Measurements from ENCODE around the gene SIRT2.

DNA sequence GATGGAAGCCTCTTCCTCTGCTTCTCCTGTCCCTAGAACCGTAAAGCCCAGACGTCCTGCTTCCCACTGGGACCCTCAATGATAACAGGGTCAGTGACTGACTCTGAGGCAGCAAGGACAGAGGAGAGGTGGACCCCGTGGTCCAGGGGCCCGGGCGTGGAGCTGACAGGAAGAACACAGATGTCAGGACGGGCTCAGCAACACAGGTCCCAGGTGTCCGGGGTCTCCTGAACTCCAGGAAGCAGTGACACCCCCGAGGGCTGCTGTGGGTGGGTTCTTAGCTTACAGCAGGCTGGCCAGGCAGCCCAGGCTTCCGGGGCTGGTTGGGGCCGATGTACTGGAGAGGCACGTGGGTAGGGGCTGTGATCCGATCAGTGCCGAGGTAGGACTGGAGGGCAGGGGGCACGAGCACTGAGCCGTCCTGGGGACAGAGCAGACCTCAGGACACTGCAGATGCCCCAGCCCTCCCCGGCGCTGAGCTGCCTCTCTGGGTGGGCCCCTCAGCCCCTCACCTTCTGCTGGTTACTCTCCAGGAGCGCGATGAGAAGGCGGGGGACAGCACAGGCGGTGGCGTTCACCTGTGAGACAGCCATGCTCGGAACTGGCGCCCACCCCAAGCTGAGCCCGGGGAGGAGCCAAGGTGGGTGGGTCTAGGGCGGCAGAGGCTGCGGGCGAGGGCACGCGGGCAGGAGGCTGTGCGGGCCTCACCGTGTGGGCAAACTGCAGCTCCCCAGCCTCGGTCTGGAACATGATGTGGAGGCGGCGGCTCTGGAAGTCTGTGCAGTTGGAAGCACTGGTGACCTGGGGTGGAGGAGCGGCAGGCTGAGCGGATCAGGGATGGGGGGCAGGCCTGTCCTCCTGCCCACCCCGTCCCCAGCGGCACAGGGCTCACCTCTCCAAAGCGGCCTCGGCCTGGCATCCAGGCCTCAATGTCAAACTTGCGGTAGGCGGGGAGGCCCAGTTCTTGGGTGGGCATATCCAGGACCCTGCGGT lies 16.2 kb upstream of the SIRT2 start:
- TF ChIP-seq, protein P1, sequence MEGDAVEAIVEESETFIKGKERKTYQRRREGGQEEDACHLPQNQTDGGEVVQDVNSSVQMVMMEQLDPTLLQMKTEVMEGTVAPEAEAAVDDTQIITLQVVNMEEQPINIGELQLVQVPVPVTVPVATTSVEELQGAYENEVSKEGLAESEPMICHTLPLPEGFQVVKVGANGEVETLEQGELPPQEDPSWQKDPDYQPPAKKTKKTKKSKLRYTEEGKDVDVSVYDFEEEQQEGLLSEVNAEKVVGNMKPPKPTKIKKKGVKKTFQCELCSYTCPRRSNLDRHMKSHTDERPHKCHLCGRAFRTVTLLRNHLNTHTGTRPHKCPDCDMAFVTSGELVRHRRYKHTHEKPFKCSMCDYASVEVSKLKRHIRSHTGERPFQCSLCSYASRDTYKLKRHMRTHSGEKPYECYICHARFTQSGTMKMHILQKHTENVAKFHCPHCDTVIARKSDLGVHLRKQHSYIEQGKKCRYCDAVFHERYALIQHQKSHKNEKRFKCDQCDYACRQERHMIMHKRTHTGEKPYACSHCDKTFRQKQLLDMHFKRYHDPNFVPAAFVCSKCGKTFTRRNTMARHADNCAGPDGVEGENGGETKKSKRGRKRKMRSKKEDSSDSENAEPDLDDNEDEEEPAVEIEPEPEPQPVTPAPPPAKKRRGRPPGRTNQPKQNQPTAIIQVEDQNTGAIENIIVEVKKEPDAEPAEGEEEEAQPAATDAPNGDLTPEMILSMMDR (optimal IDR thresholded peaks at IDR 0.05 in 1 of 3, IDR thresholded peaks at IDR 0.05 in 1 of 3, conservative IDR thresholded peaks at IDR 0.05 in 1 of 3; ENCODE audit: extremely low read depth in 1 of 3, insufficient read depth in 2 of 3, low read length in 3 of 3): no peak
- TF ChIP-seq EZH2 (IDR thresholded peaks at IDR 0.05; ENCODE audit: low read length): no peak
